B cell (primary cell): ENCODE measurements around the gene ASF1A. TPM values are rescaled to one million over a fixed set of nuclear protein-coding genes. Genes with fewer than 3 reads are reported as not detected.

Source experiments
- ATAC-seq: fragments of 200-7000 bp; cut with Tn5 transposase; one replicate; pipeline ENCODE4 v1.10.0; 2021; ENCODE audit warnings: low read depth, mild to moderate bottlenecking, moderate number of reproducible peaks, moderate library complexity
- CTCF ChIA-PET: fragments of 350-600 bp; sonication (Branson Sonifier 250); formaldehyde crosslinking; loops from one replicate; lab custom pipeline; 2021; ENCODE audit warnings: antibody characterized with exemption, inconsistent platforms; lab: Charles Lee
- POLR2A ChIA-PET: fragments of 350-600 bp; sonication (Branson Sonifier 250); formaldehyde crosslinking; loops from one replicate; lab custom pipeline; 2021; ENCODE audit warnings: antibody characterized with exemption; lab: Charles Lee
- DNase-seq: peaks from one replicate; pipeline ENCODE4 v3.0.0; 2013
- H2AFZ ChIP-seq: 2 replicates; pipeline ENCODE4 v1.6.1; 2012; ENCODE audit warnings: mild to moderate bottlenecking, low read depth, low read length; ENCODE audit not compliant: insufficient read depth, poor library complexity, severe bottlenecking
- H3K27ac ChIP-seq, 2 donors: 1 replicate in 1 of 2; 2 replicates in 1 of 2; pipeline ENCODE4 v1.5.1; 2012 to 2013; ENCODE audit warnings: low read length in 2 of 2, mild to moderate bottlenecking in 2 of 2, moderate library complexity in 1 of 2
- H3K27me3 ChIP-seq, 4 experiments: fragments of 200-600 bp in 1 of 4; sonication (generic) in 1 of 4; replicated peaks in 1 of 4; 1 replicate in 2 of 4; 2 replicates in 2 of 4; pipeline versions ENCODE4 v1.6.1 to v1.7.0; 2013 to 2016; ENCODE audit warnings: low read length in 3 of 4, mild to moderate bottlenecking in 2 of 4, mixed read lengths in 1 of 4, moderate library complexity in 1 of 4; ENCODE audit not compliant: insufficient read depth in 4 of 4, control insufficient read depth in 3 of 4; ENCODE audit errors: control extremely low read depth in 1 of 4
- H3K36me3 ChIP-seq, 2 experiments: replicated peaks in 1 of 2; 1 replicate in 1 of 2; 2 replicates in 1 of 2; pipeline versions ENCODE4 v1.6.1 to v1.7.1; 2013; ENCODE audit warnings: low read length in 1 of 2; ENCODE audit not compliant: insufficient read depth in 2 of 2, control insufficient read depth in 1 of 2; ENCODE audit errors: control extremely low read depth in 1 of 2, extremely low read depth in 1 of 2
- H3K4me1 ChIP-seq, 2 donors: fragments of 200-600 bp in 1 of 2; sonication (generic) in 1 of 2; 1 replicate in 1 of 2; 2 replicates in 1 of 2; pipeline versions ENCODE4 v1.5.1 to v1.6.1; 2013 to 2017; ENCODE audit warnings: low read length in 2 of 2; ENCODE audit not compliant: control insufficient read depth in 2 of 2, insufficient read depth in 2 of 2
- H3K4me2 ChIP-seq: replicated peaks from 2 replicates; pipeline ENCODE3; 2012; ENCODE audit warnings: mild to moderate bottlenecking, low read depth, low read length; ENCODE audit not compliant: poor library complexity, severe bottlenecking
- H3K4me3 ChIP-seq, 5 experiments: fragments of 200-600 bp in 1 of 5; sonication (generic) in 1 of 5; 1 replicate in 3 of 5; 2 replicates in 2 of 5; pipeline versions ENCODE4 v1.5.1 to v1.7.0; 2011 to 2016; ENCODE audit warnings: low read length in 4 of 5, mild to moderate bottlenecking in 4 of 5, low read depth in 2 of 5, control low read depth in 1 of 5, moderate library complexity in 1 of 5; ENCODE audit not compliant: insufficient read depth in 1 of 5; ENCODE audit errors: control extremely low read depth in 1 of 5, extremely low read depth in 1 of 5
- H3K79me2 ChIP-seq: fragments of 200-600 bp; sonication (generic); one replicate; pipeline ENCODE4 v1.6.0; 2016; ENCODE audit warnings: low read length; ENCODE audit not compliant: control insufficient read depth, insufficient read depth
- H3K9ac ChIP-seq: fragments of 200-600 bp; sonication (generic); 2 replicates; pipeline ENCODE4 v1.6.1; 2017; ENCODE audit warnings: mild to moderate bottlenecking, low read length, moderate library complexity
- H3K9me3 ChIP-seq, 3 donors: one replicate each; pipeline versions ENCODE4 v1.6.1 to v1.7.1; 2013; ENCODE audit warnings: low read length in 2 of 3; ENCODE audit not compliant: control insufficient read depth in 2 of 3, insufficient read depth in 1 of 3; ENCODE audit errors: control extremely low read depth in 1 of 3
- H4K20me1 ChIP-seq: 2 replicates; pipeline ENCODE4 v1.6.0; 2012; ENCODE audit warnings: mild to moderate bottlenecking, low read length; ENCODE audit not compliant: insufficient read depth, control insufficient read depth, poor library complexity, severe bottlenecking
- H3K27ac Mint-ChIP-seq: one replicate; pipeline ENCODE4 v1.8.0; 2021; ENCODE audit warnings: mixed read lengths
- H3K27me3 Mint-ChIP-seq: one replicate; pipeline ENCODE4 v1.8.0; 2021; ENCODE audit warnings: mixed read lengths
- H3K4me1 Mint-ChIP-seq: one replicate; pipeline ENCODE4 v1.8.0; 2021; ENCODE audit warnings: mixed read lengths
- H3K4me3 Mint-ChIP-seq: one replicate; pipeline ENCODE4 v1.8.0; 2021; ENCODE audit warnings: mixed read lengths
- H3K9me3 Mint-ChIP-seq: one replicate; pipeline ENCODE4 v1.8.0; 2022; ENCODE audit warnings: mixed read lengths; ENCODE audit not compliant: insufficient read depth
- CTCF ChIP-seq: fragments of 200-600 bp; IDR thresholded peaks from one replicate; pipeline ENCODE4 v1.8.0; 2022; ENCODE audit warnings: antibody characterized with exemption, mild to moderate bottlenecking
- EZH2 ChIP-seq: IDR thresholded peaks from 2 replicates; pipeline ENCODE4 v1.6.1; 2012; ENCODE audit warnings: borderline replicate concordance, low read depth, mild to moderate bottlenecking, moderate library complexity, low read length; ENCODE audit not compliant: insufficient read depth, poor library complexity, severe bottlenecking
- WGBS: methylation state at CpG from one replicate; pipeline ENCODE4 v1.1.5; 2013; ENCODE audit warnings: missing lambda C conversion rate; ENCODE audit not compliant: insufficient coverage; 5-methylcytosine and 5-hydroxymethylcytosine counted together
- intact Hi-C: fragments of 100-400 bp; cut with micrococcal nuclease; formaldehyde crosslinking; loops from one replicate; pipeline ENCODE4 v1.10.0; 2022
- polyA plus RNA-seq: library from polyadenylated mRNA; depleted of rRNA; stranded (reverse); fragments of >200 nt; gene quantifications from 2 replicates; pipeline ENCODE4 v1.2.3, GENCODE V29; 2012
- total RNA-seq, 2 donors: library from RNA; stranded (reverse); fragments of 120-200 nt in 1 of 2; gene quantifications; 1 replicate in 1 of 2; 2 replicates in 1 of 2; pipeline versions ENCODE4 v1.2.3 to v1.2.4, GENCODE V29; 2013 to 2022

ASF1A gene
- total and polyA plus RNA-seq, 2 donors (not counting 1 experiment from before 2014, with no cell fraction given) = 4.0 to 25.3 TPM

GRCh38 chr6:118869350-118869749 is 24.6 kb upstream of the ASF1A start:
- POLR2A ChIA-PET = no interaction called here
- H3K4me1 Mint-ChIP-seq = peaks cover 51% of the 10 kb centered on the region

More at GRCh38 chr6:118869350-118869749, 24.6 kb upstream of the ASF1A start:
- TF ChIP-seq CTCF (no peak), EZH2 (no peak)
- Mint-ChIP-seq H3K4me3 (no peak overlapping the region), H3K27ac (no peak overlapping the region), H3K9me3 (peaks cover 18% of the 10 kb centered on the region), H3K27me3 (no peaks in the 10 kb centered on the region)
- Histone ChIP-seq H3K9ac (no peak overlapping the region), H2AFZ (no peak overlapping the region), H3K36me3 (no peaks in the 10 kb centered on the region), H3K4me2 (no peak overlapping the region), H3K9me3 (peaks cover 0 to 6% (median 0%) of the 10 kb centered on the region in 3 donors), H4K20me1 (no peaks in the 10 kb centered on the region), H3K27ac (no peak overlapping the region), H3K4me3 (no peak overlapping the region), H3K79me2 (peaks cover 90% of the 10 kb centered on the region), H3K4me1 (peaks cover 11% of the 10 kb centered on the region in 2 donors), H3K27me3 (no peaks in the 10 kb centered on the region)
- CTCF ChIA-PET = no interaction called here
- DNase-seq (no peak), ATAC-seq (no peak)
- no CpG with 5 or more reads among the region's 2 CpGs for whole genome bisulfite sequencing
- intact Hi-C loops = no loop called here
